A549 (cell line): ENCODE measurements around the gene TMEM121.

ENCODE experiments used
- BHLHE40 ChIP-seq: IDR thresholded peaks from 2 replicates; pipeline ENCODE4 v1.6.1; 2012; ENCODE audit warnings: low read depth, low read length, inconsistent platforms
- CEBPB ChIP-seq, 2 experiments: fragments of >200 bp in 1 of 2; sonication (Bioruptor Twin) in 1 of 2; formaldehyde crosslinking in 1 of 2; IDR thresholded peaks; 2 replicates each; pipeline ENCODE4 v1.6.1; 2012 to 2016
- CTCF ChIP-seq: fragments of >200 bp; sonication (Bioruptor Twin); formaldehyde crosslinking; IDR thresholded peaks from 3 replicates; pipeline ENCODE4 v1.5.1; 2016
- EP300 ChIP-seq, 2 experiments: fragments of >200 bp; sonication (Bioruptor Twin); formaldehyde crosslinking; IDR thresholded peaks; 2 replicates in 1 of 2; 3 replicates in 1 of 2; pipeline ENCODE4 v1.6.1; 2016 to 2017
- HOXA7 ChIP-seq: fragments of 250-450 bp; sonication (Bioruptor Pico); IDR thresholded peaks from 2 replicates; pipeline ENCODE4 v1.5.0; 2020; ENCODE audit warnings: mild to moderate bottlenecking, moderate library complexity
- MAFK ChIP-seq: fragments of 450-650 bp; IDR thresholded peaks from 2 replicates; pipeline ENCODE4 v1.6.1; 2014; ENCODE audit not compliant: partially characterized antibody
- RFX5 ChIP-seq: fragments of 450-650 bp; IDR thresholded peaks from 2 replicates; pipeline ENCODE4 v1.7.1; 2014; ENCODE audit warnings: antibody characterized with exemption, mild to moderate bottlenecking, moderate library complexity
- RNF2 ChIP-seq: fragments of 200-600 bp; sonication (generic); IDR thresholded peaks from 2 replicates; pipeline ENCODE4 v1.6.1; 2016; ENCODE audit warnings: low read depth, mild to moderate bottlenecking, antibody characterized with exemption, moderate library complexity, borderline replicate concordance
- SREBF2 ChIP-seq: fragments of 450-650 bp; IDR thresholded peaks from 2 replicates; pipeline ENCODE4 v1.6.1; 2014; ENCODE audit warnings: mild to moderate bottlenecking, moderate library complexity
- TP53 ChIP-seq: fragments of 250-450 bp; sonication (Bioruptor Pico); IDR thresholded peaks from 2 replicates; pipeline ENCODE4 v1.5.0; 2021; ENCODE audit warnings: mild to moderate bottlenecking, moderate library complexity
- USF2 ChIP-seq: fragments of 450-650 bp; IDR thresholded peaks from 2 replicates; pipeline ENCODE4 v1.6.1; 2014; ENCODE audit warnings: antibody characterized with exemption
- TF ChIP-seq, protein P1 (sequence below): fragments of 150-350 bp; IDR thresholded peaks from 2 replicates; pipeline ENCODE4 v1.6.1; 2014; ENCODE audit warnings: low read depth, mild to moderate bottlenecking, low read length
- TF ChIP-seq, protein P2 (sequence below): IDR thresholded peaks from 2 replicates; pipeline ENCODE4 v1.6.1; 2012
- TF ChIP-seq, protein P3 (sequence below): fragments of >200 bp; sonication (Bioruptor Twin); formaldehyde crosslinking; IDR thresholded peaks from 3 replicates; pipeline ENCODE4 v1.6.1; 2016

DNA sequence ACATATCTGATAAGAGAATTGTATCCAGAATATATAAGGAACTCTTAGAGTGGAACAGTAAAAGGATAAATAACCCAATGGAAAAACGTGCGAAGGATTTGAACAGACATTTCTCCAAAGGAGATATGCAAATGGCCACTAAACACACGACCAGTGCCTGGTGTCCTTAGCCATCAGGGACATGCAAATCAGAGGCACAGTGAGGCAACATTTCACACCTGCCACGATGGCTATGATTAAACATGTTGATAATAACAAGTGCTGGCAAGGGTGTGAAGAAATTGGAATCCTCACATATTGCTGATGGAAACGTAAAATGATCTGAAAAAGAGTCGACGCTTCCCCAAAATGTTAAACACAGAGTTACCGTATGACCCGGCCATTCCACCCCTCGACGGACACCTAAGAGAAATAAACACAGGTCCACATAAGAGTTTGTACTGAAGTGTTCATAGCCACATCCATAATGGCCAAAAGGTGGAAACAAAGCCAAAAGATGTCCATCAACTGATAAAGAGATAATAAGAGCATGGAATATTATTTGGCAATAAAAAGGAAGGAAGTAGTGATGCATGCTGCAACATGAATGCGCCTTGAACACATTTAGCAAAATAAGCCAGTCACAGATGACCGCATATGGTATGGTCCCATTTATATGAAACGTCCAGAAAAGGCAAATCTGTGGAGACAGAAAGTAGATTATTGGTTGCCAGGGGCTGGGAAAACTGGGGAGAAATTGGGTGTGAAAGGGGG, 6.3 kb upstream of the TMEM121 start:
- TF ChIP-seq CTCF (no peak), SREBF2 (no peak), EP300 (IDR thresholded peaks at IDR 0.05) (no peak), RFX5 (no peak), CEBPB (IDR thresholded peaks at IDR 0.05) (no peak), BHLHE40 (no peak), USF2 (no peak), RNF2 (no peak), TP53 (no peak), MAFK (no peak), HOXA7 (CRISPR knock-in tag) (no peak)
- TF ChIP-seq, protein P1, sequence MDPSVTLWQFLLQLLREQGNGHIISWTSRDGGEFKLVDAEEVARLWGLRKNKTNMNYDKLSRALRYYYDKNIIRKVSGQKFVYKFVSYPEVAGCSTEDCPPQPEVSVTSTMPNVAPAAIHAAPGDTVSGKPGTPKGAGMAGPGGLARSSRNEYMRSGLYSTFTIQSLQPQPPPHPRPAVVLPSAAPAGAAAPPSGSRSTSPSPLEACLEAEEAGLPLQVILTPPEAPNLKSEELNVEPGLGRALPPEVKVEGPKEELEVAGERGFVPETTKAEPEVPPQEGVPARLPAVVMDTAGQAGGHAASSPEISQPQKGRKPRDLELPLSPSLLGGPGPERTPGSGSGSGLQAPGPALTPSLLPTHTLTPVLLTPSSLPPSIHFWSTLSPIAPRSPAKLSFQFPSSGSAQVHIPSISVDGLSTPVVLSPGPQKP = no peak
- TF ChIP-seq, protein P2, sequence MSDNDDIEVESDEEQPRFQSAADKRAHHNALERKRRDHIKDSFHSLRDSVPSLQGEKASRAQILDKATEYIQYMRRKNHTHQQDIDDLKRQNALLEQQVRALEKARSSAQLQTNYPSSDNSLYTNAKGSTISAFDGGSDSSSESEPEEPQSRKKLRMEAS = no peak
- TF ChIP-seq, protein P3, sequence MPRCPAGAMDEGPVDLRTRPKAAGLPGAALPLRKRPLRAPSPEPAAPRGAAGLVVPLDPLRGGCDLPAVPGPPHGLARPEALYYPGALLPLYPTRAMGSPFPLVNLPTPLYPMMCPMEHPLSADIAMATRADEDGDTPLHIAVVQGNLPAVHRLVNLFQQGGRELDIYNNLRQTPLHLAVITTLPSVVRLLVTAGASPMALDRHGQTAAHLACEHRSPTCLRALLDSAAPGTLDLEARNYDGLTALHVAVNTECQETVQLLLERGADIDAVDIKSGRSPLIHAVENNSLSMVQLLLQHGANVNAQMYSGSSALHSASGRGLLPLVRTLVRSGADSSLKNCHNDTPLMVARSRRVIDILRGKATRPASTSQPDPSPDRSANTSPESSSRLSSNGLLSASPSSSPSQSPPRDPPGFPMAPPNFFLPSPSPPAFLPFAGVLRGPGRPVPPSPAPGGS = no peak
